HG03025 (cell line): ENCODE data around the gene CST7.
"Not testable (repeated sequence)": the region's sequence is repeated elsewhere in the genome, so short reads cannot be mapped to it uniquely, and the experiment has no call there.

Experiments
- ATAC-seq: cut with Tn5 transposase; IDR thresholded peaks from one replicate; pipeline ENCODE4 v1.9.1; 2021; ENCODE audit warnings: mild to moderate bottlenecking, moderate library complexity; ENCODE audit not compliant: unreplicated experiment, low FRiP score

The CST7 gene

GRCh38 chr20:24929259-24929658 lies 19.8 kb upstream of the CST7 start:
- ATAC-seq = not testable (repeated sequence)

GRCh38 chr20:24929867-24930723 lies 19.0 kb upstream of the CST7 start:
- not testable (repeated sequence) for ATAC-seq

GRCh38 chr20:24930724-24931688 lies 18.1 kb upstream of the CST7 start:
- ATAC-seq = not testable (repeated sequence)

GRCh38 chr20:24931893-24932292 lies 17.2 kb upstream of the CST7 start:
- not testable (repeated sequence) for ATAC-seq

- no peak for ATAC-seq
Measured at GRCh38 chr20:24933266-24933908, 15.7 kb upstream of the CST7 start.

- no peak for ATAC-seq
Measured at GRCh38 chr20:24934101-24934661, 14.9 kb upstream of the CST7 start.

- ATAC-seq = no peak
Measured at GRCh38 chr20:24934716-24935115, 14.4 kb upstream of the CST7 start.

GRCh38 chr20:24935140-24935539 lies 13.9 kb upstream of the CST7 start:
- no peak for ATAC-seq

- ATAC-seq = no peak
Measured at GRCh38 chr20:24935766-24936525, 13.1 kb upstream of the CST7 start.

- no peak for ATAC-seq
Measured at GRCh38 chr20:24936526-24937407, 12.3 kb upstream of the CST7 start.

GRCh38 chr20:24937579-24937978 lies 11.5 kb upstream of the CST7 start:
- ATAC-seq = no peak

- no peak for ATAC-seq
Measured at GRCh38 chr20:24938498-24938897, 10.6 kb upstream of the CST7 start.

- no peak for ATAC-seq
Measured at GRCh38 chr20:24939036-24939435, 10.0 kb upstream of the CST7 start.

GRCh38 chr20:24942679-24943078 lies 6.4 kb upstream of the CST7 start:
- no peak for ATAC-seq

- no peak for ATAC-seq
Measured at GRCh38 chr20:24943196-24943595, 5.9 kb upstream of the CST7 start.

GRCh38 chr20:24943731-24944130 lies 5.3 kb upstream of the CST7 start:
- ATAC-seq = no peak

GRCh38 chr20:24946376-24946775 lies 2.7 kb upstream of the CST7 start:
- ATAC-seq = not testable (repeated sequence)

- not testable (repeated sequence) for ATAC-seq
Measured at GRCh38 chr20:24948396-24948938, 602 bp upstream of the CST7 start.
